ENCODE data around the gene DNMT3L. TPM values are rescaled to one million over a fixed set of nuclear protein-coding genes. Genes with fewer than 3 reads are reported as not detected.

DNMT3L gene
- total RNA-seq, 1 donor from 2014 or later: not detected

- DNase-seq (ENCODE audit: low spot score in 2 of 2): no peak
- no peak for TF ChIP-seq CTCF (IDR thresholded peaks at IDR 0.05)
- Histone ChIP-seq H3K36me3 (no peaks in the 10 kb centered on the region), H3K4me1 (peaks cover 0 to 10% of the 10 kb centered on the region in 2 donors), H3K4me3 (no peak overlapping the region), H3K27ac (no peak overlapping the region), H3K9me3 (no peaks in the 10 kb centered on the region), H3K27me3 (no peaks in the 10 kb centered on the region)
- intact Hi-C loops (cut with DNase I): no loop called here
Measured at GRCh38 chr21:44293551-44294231, 32.0 kb upstream of the DNMT3L start.

- no peak for TF ChIP-seq CTCF (IDR thresholded peaks at IDR 0.05)
- Histone ChIP-seq H3K9me3 (no peaks in the 10 kb centered on the region), H3K4me1 (peaks cover 0 to 8% of the 10 kb centered on the region in 2 donors), H3K4me3 (no peak overlapping the region), H3K27me3 (no peaks in the 10 kb centered on the region), H3K27ac (no peak overlapping the region), H3K36me3 (no peaks in the 10 kb centered on the region)
- intact Hi-C loops (cut with DNase I): no loop called here
- no peak for DNase-seq (ENCODE audit: low spot score in 2 of 2)
Measured at GRCh38 chr21:44292812-44293195, 31.1 kb upstream of the DNMT3L start.

GRCh38 chr21:44291936-44292811 lies 30.5 kb upstream of the DNMT3L start:
- intact Hi-C loops (cut with DNase I): no loop called here
- Histone ChIP-seq H3K27me3 (no peaks in the 10 kb centered on the region), H3K27ac (no peak overlapping the region), H3K4me3 (no peak overlapping the region), H3K4me1 (peaks cover 0 to 6% of the 10 kb centered on the region in 2 donors), H3K36me3 (no peaks in the 10 kb centered on the region), H3K9me3 (no peaks in the 10 kb centered on the region)
- no peak for DNase-seq (ENCODE audit: low spot score in 2 of 2)
- TF ChIP-seq CTCF (IDR thresholded peaks at IDR 0.05): no peak

- H3K27ac ChIP-seq: no peak overlapping the region
- H3K9me3 ChIP-seq: no peaks in the 10 kb centered on the region
- H3K4me3 ChIP-seq: no peak overlapping the region
- H3K27me3 ChIP-seq: no peaks in the 10 kb centered on the region
- no peaks in the 10 kb centered on the region for H3K36me3 ChIP-seq
- intact Hi-C loops (cut with DNase I): no loop called here
- no peak for TF ChIP-seq CTCF (IDR thresholded peaks at IDR 0.05)
- DNase-seq (ENCODE audit: low spot score in 2 of 2): no peak
- peaks cover 0 to 6% of the 10 kb centered on the region in 2 donors for H3K4me1 ChIP-seq
Measured at GRCh38 chr21:44291078-44291935, 29.6 kb upstream of the DNMT3L start.

- H3K36me3 ChIP-seq: no peaks in the 10 kb centered on the region
- H3K4me1 ChIP-seq: peaks cover 0 to 6% of the 10 kb centered on the region in 2 donors
- H3K27ac ChIP-seq: no peak overlapping the region
- DNase-seq (ENCODE audit: low spot score in 2 of 2): no peak
- intact Hi-C loops (cut with DNase I): no loop called here
- no peak for TF ChIP-seq CTCF (IDR thresholded peaks at IDR 0.05)
- no peaks in the 10 kb centered on the region for H3K9me3 ChIP-seq
- no peak overlapping the region for H3K4me3 ChIP-seq
- H3K27me3 ChIP-seq: no peaks in the 10 kb centered on the region
Measured at GRCh38 chr21:44290327-44291077, 28.8 kb upstream of the DNMT3L start.

Measured in ascending aorta (tissue), 2 donors.